Measurements from ENCODE around the gene ARHGAP9.
"Not testable (repeated sequence)": the region's sequence is repeated elsewhere in the genome, so short reads cannot be mapped to it uniquely, and the experiment has no call there.

Gene ARHGAP9

DNA sequence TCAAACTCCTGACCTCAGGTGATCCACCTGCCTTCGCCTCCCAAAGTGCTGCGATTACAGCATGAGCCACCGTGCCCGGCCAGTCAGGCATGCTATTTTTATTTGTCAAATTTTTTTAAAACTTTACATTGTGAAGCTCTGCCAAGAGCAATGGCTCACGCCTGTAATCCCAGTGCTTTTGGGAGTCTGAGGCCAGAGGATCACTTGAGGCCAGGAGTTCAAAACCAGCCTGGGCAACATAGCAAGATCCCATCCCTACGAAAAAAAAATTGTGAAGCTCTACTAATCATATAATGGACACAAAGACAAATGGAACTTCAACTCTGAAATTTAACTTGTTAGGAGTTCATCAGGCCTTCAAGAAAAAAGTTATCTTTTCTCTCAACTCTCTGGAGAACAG is 50.7 kb downstream of the ARHGAP9 start:
- FAIRE-seq (no peak), DNase-seq (ENCODE audit: insufficient read length, low spot score) (no peak)
- TF ChIP-seq, protein P1, sequence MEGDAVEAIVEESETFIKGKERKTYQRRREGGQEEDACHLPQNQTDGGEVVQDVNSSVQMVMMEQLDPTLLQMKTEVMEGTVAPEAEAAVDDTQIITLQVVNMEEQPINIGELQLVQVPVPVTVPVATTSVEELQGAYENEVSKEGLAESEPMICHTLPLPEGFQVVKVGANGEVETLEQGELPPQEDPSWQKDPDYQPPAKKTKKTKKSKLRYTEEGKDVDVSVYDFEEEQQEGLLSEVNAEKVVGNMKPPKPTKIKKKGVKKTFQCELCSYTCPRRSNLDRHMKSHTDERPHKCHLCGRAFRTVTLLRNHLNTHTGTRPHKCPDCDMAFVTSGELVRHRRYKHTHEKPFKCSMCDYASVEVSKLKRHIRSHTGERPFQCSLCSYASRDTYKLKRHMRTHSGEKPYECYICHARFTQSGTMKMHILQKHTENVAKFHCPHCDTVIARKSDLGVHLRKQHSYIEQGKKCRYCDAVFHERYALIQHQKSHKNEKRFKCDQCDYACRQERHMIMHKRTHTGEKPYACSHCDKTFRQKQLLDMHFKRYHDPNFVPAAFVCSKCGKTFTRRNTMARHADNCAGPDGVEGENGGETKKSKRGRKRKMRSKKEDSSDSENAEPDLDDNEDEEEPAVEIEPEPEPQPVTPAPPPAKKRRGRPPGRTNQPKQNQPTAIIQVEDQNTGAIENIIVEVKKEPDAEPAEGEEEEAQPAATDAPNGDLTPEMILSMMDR (IDR thresholded peaks at IDR 0.05; ENCODE audit: insufficient read depth, missing control alignments), result no peak

- DNase-seq (ENCODE audit: insufficient read length, low spot score); FAIRE-seq: not testable (repeated sequence)
Measured at GRCh38 chr12:57426948-57427347, 52.7 kb downstream of the ARHGAP9 start.

Measured in D721Med (cell line).